Measurements from ENCODE around the gene PCSK9.

Gene PCSK9

GRCh38 chr1:55057270-55057955, 18.1 kb downstream of the PCSK9 start:
- no peak for DNase-seq (ENCODE audit: low spot score)
- no peak for TF ChIP-seq CTCF (IDR thresholded peaks at IDR 0.05; ENCODE audit: extremely low read depth, missing control alignments)

DNA sequence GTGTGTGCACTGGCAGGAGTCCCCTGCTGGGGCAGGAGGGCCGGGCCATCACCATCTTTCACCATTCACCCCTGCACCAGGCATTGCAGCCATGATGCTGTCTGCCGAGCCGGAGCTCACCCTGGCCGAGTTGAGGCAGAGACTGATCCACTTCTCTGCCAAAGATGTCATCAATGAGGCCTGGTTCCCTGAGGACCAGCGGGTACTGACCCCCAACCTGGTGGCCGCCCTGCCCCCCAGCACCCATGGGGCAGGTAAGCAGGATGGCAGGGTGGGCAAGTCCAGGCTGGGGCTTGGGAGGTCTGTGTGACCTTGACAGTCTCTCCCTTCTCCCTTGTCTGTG, 18.6 kb downstream of the PCSK9 start:
- no peak for DNase-seq (ENCODE audit: low spot score)
- no peak for TF ChIP-seq CTCF (IDR thresholded peaks at IDR 0.05; ENCODE audit: extremely low read depth, missing control alignments)

DNA sequence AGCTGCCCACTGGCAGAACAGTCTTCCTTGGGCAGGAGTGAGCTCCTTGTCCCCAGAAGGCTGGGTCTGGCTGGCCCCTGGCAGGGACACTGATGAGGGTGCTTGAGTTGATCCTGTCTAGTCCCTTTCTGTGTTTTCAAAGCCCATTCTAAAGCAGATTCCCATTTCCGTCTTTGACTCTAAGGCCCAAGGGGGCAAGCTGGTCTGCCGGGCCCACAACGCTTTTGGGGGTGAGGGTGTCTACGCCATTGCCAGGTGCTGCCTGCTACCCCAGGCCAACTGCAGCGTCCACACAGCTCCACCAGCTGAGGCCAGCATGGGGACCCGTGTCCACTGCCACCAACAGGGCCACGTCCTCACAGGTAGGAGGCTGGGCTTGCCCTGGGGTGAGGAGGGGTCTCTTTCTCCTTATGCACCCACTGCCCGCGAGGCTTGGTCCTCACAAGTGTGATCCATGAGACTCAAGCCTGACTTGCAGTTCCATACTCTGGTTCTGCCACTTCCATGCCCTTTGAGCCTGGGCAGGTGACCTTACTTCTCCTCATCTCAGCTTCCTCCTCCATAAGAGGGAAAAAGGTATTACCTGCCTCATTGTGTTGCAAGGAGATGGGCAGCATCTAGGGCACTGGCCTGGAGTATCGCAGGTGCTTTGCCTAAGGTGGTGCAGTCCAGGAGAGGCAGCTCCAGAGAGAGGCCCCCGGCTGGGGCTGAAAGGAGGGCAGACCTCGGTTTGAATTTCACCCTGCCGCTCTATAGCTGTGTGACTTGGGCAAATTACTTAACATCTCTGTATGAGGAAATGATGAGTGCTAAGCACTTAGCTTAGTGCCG, 20.2 kb downstream of the PCSK9 start:
- no peak for TF ChIP-seq CTCF (IDR thresholded peaks at IDR 0.05; ENCODE audit: extremely low read depth, missing control alignments)
- DNase-seq (ENCODE audit: low spot score): no peak

DNA sequence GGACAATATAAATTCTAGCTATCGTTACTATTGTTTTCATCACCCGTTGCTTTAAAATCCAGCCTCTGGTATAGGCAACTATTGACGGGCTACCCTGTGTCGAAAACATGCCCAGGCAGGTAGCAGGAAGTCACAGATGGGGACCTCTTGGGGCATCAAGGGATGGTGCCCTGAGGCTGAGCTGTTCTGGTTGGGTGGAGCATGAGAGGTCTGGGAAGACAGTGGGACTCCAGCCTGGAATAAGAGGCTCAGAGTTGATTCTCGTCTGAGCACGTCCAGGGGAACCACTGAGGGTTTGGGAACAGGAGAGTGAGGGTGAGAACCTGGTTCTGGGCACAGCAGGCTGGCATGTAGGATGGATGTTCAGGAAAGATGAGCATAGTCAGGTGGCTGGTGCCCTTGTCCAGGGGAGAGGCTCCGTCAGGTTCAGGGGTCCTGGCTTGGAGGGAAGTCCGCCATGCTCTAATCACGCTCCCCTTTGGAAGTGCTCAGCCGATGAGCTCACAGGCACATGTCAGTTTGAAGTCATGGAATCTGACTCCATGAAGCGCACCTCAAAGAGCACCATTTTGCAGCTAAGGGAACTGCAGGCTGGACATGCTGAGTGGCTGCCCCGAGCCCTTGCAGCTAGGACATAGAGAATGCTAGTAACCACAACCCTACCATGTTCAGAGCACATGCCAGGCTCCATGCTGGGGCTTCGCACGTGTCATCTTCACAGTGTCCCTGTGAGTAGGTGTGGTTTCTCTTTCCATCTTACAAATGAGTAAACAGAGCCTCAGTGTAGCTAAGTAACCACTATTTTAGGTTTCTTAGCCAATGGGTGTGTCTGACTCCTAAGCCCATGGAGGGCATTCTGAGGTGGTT, 21.0 kb downstream of the PCSK9 start:
- DNase-seq (ENCODE audit: low spot score): peak; percentile 31
- TF ChIP-seq CTCF (IDR thresholded peaks at IDR 0.05; ENCODE audit: extremely low read depth, missing control alignments): no peak

DNA sequence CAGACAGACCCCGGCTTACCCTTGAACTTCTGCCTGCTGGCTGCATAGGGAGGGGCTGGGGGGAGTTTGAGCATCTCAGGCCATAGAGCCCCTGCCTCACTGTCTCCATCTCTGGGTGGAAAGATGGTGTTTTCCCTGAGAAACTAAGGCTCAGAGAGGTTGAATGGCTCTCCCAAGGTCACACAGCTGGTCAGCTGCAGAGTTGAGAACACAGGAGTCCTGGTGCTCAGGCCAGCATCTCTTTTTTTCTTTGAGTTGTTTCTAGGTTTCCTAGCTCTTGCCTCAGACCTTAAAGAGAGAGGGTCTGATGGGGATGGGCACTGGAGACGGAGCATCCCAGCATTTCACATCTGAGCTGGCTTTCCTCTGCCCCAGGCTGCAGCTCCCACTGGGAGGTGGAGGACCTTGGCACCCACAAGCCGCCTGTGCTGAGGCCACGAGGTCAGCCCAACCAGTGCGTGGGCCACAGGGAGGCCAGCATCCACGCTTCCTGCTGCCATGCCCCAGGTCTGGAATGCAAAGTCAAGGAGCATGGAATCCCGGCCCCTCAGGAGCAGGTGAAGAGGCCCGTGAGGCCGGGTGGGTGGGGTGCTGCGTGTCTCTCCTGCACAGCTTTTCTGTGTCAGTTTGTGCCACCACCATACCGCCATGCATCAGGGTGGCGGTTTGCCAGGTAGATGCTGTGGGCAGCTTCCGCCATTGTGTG, 21.8 kb downstream of the PCSK9 start:
- no peak for TF ChIP-seq CTCF (IDR thresholded peaks at IDR 0.05; ENCODE audit: extremely low read depth, missing control alignments)
- no peak for DNase-seq (ENCODE audit: low spot score)

GRCh38 chr1:55061706-55062321, 22.5 kb downstream of the PCSK9 start:
- TF ChIP-seq CTCF (IDR thresholded peaks at IDR 0.05; ENCODE audit: extremely low read depth, missing control alignments): no peak

More at GRCh38 chr1:55061706-55062321, 22.5 kb downstream of the PCSK9 start:
- no peak for DNase-seq (ENCODE audit: low spot score)
